SHP77 (cell line): ENCODE data around the gene ZNG1E.
"Not testable (repeated sequence)": the region's sequence is repeated elsewhere in the genome, so short reads cannot be mapped to it uniquely, and the experiment has no call there.

Source experiments
- DNase-seq, 2 experiments: peaks; one replicate each; lab custom pipeline; 2025; lab: John Stamatoyannopoulos, UW

ZNG1E gene

GRCh38 chr9:65675589-65676021 lies at the start of gene ZNG1E:
ZNG1E (plus strand) TSS chr9:65675928; CDS start chr9:65675977, 49 bp downstream.
- DNase-seq = not testable (repeated sequence)

- DNase-seq = not testable (repeated sequence)
Observed at GRCh38 chr9:65673579-65673978, 2.1 kb upstream of the ZNG1E start.

- DNase-seq = not testable (repeated sequence)
Observed at GRCh38 chr9:65675018-65675417, 710 bp upstream of the ZNG1E start.

- DNase-seq = not testable (repeated sequence)
Observed at GRCh38 chr9:65676389-65676788, 661 bp downstream of the ZNG1E start.

- not testable (repeated sequence) for DNase-seq
Observed at GRCh38 chr9:65678533-65678932, 2.8 kb downstream of the ZNG1E start.

GRCh38 chr9:65703550-65703949 lies 27.8 kb downstream of the ZNG1E start:
- DNase-seq = not testable (repeated sequence)

- not testable (repeated sequence) for DNase-seq
Observed at GRCh38 chr9:65714445-65714844, 38.7 kb downstream of the ZNG1E start.

GRCh38 chr9:65737096-65737564 lies 61.4 kb downstream of the ZNG1E start, which contains the start of gene FOXD4L4:
FOXD4L4 (plus strand) TSS chr9:65737146; CDS start chr9:65737146, 0 bp downstream.
- DNase-seq = not testable (repeated sequence)

GRCh38 chr9:65738133-65738532 lies 62.4 kb downstream of the ZNG1E start:
- DNase-seq = not testable (repeated sequence)
